EH (cell line): Measurements from ENCODE around the gene FXYD6.
"Not testable (repeated sequence)": the region's sequence is repeated elsewhere in the genome, so short reads cannot be mapped to it uniquely, and the experiment has no call there.

ENCODE experiments used
- DNase-seq: peaks from one replicate; pipeline ENCODE4 v3.0.0-alpha.2; 2015; ENCODE audit warnings: low read depth

FXYD6 gene, protein sequence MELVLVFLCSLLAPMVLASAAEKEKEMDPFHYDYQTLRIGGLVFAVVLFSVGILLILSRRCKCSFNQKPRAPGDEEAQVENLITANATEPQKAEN

DNA sequence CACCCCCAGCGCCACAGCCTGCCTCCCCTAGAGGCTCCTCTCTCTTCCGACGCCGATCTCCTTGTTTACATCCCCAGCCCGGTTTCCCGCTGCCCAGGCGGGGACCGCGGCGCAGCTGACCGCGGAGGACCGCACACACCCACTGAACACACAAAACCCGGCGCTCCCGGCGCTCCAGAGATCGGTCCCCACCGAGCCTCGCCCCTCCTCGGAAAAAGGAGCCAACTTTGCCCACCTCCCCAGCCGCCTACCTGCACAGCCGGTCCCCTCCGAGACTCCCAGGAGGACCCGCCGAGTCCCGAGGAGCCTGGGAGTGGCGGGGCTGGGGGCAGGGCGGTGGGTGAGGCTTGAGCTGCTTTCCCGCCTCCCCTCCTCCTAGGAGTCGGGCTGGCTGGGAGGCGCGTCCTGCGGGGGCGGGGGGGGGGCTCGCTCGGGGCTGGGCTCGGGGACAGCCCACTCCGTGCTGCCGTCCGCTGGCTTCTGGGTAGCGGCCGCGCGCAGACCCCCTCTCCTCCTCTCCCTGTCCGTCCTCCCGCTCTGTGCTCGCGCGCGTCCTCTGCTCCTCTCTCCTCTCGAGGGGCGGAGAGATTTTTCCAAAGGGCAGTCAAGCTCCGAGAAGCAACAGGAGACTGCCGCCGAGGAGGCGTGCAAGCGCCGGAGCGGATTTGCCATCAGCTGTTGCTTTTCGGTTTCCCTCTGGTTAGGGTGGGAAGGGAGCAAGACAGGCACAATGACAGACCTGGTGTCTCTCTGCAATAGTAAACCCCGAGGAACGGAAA is at the start of gene FXYD6:
FXYD6 (minus strand) TSS at position 318 of the 779 bp plus-strand sequence. CDS start 33,882 bp downstream, outside the sequence.
- DNase-seq, result no peak

- not testable (repeated sequence) for DNase-seq
Observed at GRCh38 chr11:117926166-117926565, 49.7 kb upstream of the FXYD6 start.

GRCh38 chr11:117925198-117925925 is 48.9 kb upstream of the FXYD6 start:
- DNase-seq, result no peak

DNA sequence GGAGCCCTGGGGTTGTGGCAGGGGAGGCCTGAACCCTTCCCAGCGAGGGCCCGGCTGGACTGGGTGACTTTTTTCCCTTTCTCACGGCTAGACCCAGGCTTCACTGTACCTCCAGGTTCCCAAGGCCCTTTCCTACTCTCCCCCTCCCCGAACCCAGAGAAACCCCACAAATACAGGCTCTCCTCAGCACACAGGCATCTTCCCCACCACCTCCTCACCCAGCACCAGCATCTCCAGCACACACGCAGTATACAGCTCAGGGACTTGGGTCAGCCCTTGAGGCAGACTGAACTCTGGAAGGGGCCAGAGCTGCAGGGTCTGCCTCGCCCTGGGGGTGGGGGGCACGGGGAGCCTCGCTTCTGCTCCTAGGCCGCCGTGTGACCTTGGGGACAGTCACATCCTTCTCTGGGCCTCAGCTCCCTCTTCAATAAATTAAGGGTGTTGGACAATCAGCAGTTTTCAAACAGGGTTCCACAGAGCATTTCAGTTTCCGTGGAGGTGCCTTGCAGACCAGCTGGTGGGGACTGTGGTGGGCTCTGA is 48.2 kb upstream of the FXYD6 start:
- no peak for DNase-seq

DNA sequence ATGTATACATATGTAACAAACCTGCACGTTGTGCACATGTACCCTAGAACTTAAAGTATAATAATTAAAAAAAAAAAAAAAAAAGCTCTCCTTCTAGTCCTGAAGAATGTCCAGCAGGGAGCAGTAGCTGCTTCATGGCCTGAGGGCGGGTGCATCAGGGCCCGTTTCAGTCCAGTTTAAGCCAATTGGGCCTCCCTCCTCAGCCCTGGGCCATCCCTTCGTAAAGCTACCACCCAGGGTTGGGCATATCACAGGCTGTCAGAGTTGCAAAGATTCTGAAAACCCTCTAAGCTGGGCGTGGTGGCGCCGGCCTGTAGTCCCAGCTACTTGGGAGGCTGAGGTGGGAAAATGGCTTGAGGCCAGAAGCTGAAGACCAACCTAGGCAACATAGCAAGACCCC is 47.3 kb upstream of the FXYD6 start:
- peak; percentile 3 for DNase-seq

DNA sequence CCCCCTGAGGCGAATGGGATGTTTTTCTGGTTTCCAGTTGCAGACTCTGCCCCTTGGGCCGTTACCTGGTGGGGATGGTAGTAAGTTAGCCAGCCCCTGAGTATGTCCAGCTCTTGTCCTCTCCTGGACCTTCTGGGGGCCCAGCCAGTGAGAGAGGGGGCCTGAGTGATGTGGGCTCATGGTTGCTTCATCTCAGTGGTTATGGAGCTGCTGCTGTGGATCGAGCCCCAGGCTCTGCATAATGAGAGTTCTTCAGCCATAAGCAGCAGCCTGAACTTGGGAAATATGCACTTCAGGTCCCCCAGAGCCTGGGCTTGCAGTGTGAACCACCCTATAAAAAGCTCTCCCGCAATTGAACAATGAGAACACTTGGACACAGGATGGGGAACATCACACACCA is 46.8 kb upstream of the FXYD6 start:
- no peak for DNase-seq

DNA sequence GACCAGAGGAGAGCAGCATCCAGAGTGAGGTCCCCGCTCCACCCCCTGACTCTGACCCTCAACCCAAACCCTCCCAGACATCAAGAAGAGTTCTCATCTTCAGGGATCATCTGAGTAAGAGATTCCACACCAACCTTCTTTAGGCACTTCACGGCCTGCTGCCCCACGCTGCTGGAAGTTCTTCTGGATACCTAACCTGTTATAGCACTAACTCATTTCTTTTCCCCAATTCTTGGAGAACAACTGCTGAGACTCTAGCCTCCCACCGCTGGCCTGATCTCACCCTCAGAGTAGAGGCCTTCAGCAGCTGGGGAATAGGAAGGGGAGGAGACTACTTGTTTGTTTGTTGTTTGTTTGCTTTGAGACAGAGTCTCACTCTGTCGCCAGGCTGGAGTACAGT is 45.4 kb upstream of the FXYD6 start:
- DNase-seq, result no peak

DNA sequence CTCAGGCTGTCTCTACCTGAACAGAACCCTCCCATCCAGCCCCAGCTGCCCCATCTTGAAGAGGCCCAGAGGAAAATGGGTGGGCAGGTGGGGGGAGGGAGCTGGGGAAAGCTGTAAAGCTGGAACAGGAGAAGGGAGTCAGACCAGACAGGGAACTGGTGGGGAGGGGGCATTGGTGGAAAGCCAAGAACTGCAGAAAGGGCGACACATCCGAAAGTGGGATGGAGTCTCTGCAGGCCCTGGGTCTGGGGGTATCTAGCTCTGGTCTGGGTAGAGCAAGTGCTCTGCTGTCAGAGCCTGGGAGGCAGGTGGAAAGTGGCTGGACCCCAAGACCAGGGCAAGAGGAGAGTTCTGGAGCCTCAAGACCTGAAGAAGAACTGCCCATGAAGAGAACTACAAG is 45.0 kb upstream of the FXYD6 start:
- DNase-seq, result no peak

DNA sequence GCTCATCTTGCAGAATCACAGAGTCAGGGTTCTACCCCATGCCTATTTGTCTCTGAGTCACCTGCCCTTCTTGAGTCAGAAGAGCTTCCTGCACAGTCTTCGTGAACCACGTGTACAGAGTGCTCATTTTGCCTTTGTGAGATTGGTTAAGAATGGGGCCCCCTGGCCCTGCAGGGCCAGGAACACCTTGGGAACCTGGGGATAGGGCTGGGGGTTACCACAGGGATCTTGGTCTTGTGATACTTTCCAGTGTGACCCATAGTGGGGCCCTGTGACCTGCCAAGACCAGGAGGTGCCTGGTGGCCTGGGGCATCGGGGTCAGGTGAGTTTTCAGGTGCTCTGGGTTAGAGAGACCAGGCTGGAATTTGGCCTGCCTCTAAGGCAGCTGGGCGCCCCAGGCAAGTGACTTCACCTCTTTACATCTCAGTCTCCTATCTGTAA is 43.3 kb upstream of the FXYD6 start:
- DNase-seq, result no peak

DNA sequence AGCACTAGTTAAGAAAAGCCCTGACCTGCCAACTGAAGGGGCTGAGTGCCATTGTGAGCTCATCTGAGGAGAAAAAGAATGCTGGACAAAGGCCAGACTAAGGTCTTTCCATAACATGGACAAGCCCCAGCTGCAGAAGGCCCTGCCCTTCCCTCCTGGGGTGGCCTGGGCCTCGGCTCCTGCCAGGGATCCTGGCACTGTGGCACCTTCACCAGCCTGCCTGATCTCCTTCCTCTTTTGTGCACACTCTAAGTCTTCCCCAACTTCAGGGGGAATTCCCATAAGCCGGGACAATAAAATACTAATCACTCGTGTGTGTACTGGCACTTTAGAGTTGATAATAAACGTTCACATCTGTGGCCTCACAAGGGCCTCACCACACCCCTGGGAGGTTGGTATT is 42.9 kb upstream of the FXYD6 start:
- no peak for DNase-seq

DNA sequence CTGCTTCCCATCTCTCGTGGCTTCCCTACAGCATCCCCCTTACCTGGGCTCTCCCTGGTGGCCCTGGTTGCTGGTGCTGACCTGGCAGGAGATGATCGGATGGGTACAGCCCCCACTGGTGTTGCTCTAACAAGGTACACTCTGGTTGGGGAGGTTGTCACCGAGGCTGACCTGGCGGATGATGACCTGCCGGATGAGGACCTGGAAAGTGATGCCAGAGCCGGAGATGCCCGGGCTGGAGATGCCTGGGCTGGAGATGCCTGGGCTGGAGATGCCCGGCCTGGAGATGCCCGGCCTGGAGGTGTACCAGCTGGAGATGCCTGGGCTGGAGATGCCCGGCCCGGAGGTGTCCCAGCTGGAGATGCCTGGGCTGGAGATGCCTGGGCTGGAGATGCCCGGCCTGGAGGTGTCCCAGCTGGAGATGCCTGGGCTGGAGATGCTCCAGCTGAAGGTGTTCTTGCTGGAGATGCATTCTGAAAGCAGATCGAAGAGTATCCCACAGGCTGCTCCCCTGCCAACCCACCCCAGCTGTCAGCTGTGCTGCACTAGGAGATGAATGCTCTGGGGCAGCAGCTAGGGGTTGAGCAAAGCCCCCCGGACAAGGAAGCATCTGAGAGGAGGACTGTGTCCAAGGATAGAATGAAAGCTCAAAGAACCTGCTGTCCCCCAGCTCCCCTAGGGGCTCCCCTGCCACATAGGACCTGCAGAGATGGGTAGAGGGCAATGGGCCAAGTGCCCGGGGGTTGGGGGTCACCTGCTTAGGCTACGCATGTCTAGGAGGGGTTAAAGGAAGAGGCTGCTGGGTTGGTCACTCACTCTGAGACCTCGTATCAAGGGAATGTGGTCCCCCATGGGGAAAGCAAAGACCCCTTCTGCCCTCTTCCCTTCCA is 42.2 kb upstream of the FXYD6 start:
- DNase-seq, result no peak

DNA sequence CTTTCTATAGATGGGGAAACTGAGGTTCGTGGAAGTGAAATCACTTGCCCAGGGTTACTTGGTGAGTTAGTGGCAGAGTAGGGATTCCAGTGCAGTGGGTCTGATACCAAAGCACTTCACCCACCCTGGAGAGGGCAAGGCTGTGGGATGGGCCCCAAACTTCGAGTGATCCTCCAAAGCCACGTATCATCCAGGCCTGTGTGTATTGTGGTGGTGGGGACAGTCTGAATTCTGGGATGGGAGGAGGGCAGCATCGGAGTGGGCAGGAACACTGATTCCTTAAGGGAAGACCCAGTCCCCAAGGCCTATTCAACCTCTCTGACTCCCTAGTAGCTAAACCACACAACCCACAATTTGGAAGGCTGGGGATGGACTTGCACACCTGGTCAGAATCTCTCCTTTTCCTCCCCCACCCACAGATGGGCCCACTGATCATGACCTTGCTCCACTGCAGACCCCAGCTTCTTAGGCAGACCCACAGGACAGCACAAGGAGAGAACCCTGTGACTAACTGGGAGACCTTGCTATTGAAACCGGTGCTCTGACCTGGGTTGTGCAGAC is 41.2 kb upstream of the FXYD6 start:
- DNase-seq, result no peak

DNA sequence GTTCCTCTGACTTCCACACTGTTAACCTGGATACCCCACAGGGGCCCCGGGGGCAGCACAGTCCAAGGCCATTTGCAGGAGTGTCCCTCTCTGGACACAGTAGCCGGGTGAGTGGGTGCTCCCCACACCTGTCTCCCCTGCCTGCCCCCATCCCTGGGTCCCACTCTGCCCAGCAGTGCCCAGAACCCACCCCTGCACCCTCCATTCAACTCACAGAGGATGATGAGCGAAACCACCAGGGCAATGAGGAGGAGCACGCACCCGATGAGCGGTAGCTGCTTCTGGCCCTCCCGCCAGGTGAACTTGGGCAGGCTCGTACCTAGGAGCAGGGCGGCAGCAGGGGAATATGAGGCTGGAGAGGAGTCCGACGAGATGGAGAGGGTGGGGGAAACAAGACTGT is 40.5 kb upstream of the FXYD6 start:
- DNase-seq, result no peak

DNA sequence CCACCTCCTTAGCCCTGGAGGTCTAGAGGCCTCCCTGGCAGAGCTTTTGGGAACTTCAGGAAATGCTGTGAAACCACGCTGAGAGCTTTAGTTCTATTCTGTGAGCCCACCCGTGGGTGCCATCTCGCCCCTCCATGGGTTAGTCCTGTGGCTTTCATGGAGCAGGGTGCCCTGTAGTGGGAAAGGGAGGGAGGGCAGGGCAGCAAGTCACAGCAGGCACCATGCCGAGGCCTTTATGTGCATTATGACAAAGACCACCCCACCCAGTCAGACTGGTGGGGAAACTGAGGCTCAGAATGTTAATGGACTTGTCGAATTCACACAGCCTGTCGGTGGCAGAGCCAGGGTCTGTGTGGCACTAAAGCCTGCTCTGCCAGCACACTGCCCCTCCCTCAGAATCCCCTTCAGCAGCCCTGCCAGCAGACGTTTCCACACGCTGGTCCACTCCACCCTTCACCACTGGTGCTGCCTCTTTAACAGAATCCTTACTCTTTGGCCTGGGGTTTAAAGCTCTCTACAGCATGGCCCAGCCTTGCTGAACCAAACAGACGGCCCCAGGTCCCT is 39.3 kb upstream of the FXYD6 start:
- no peak for DNase-seq

GRCh38 chr11:117914991-117915618 is 38.6 kb upstream of the FXYD6 start:
- no peak for DNase-seq

DNA sequence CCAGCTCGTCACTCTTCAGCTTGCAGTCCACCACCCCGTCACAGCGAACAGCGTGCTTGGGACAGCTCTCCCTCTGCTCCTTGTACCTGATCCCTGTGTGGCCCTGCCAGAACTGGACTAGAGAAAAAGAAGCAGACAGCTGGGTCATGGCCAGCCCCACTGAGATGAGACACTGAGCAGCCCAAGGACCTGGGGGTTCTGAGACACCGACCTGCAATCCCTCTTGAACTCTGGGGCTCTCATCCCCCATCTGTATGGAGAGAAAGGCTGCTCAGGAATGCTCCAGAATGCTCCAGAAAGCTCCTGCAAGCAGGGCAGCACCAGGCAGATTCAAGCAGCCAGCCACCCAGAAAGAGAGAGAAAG is 37.9 kb upstream of the FXYD6 start:
- DNase-seq, result no peak

DNA sequence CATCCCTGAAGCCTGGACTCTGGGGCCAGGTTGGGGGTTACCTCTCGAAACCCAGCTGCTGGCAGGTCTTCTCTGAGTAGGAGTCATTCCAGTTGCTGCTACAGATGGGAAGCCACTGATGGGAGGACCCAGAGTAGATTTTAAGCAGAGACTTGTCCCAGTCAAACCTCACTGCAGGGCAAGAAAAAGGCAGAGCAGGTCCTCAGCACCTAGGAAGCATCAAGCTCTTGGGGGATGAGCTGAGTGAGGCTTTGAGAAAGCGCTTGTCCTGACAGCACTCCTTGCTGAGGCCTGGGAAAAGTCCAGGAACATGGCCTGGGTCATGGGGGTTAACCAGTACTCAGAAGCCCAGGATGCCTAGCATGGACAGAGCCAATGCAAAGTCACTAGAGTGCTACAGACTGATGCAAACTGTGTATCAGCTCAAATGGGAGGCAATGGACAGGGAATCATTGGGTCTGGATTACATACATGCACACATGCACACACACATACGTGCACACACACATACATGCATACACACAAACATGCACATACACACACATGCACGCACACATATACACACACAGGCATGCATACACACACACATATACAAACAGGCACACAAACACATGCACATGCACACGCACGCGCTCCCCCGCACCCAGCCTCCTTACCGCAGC is 37.4 kb upstream of the FXYD6 start:
- DNase-seq, result no peak

DNA sequence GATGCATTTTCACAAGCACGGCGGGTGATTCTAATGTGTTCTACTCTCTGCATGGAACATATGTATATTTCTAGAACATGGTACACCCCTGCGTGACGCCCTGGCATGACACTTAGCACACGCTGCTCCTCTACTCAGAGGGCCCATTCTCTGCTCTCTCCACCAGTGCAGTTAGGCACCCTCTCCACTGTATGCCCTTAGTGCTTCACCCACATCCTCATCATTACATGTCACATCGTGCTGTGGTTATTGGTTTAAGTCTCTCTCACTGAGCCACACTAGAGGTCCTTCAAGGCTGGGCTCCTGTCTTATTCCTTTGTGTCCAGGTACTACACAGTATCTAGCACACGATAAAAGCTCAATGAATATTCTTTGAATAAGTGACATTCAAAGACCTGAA is 36.0 kb upstream of the FXYD6 start:
- no peak for DNase-seq

GRCh38 chr11:117911694-117912093 is 35.2 kb upstream of the FXYD6 start:
- no peak for DNase-seq

GRCh38 chr11:117910941-117911655 is 34.6 kb upstream of the FXYD6 start:
- DNase-seq, result no peak
